Measurements from ENCODE around the gene FBXO17.

Gene FBXO17

DNA sequence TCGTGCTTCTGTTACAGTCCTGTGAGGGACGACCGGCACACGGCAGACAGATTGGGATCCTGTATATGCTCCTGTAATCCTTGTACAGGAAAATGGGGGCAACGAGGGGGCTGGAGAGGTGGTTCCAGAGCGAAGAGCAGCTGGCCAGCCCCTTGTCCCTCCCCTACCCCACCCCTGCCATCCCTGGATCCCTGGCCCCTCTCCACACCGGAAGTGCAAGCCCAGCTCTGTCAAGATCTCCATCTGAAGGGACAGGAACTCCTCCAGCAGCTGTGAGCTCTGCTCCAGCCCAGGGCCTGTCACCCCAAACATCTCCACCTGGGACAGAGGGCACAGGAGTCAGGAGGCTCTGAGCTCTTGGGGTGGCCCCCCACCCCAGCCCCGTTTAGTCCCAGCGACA is 58.0 kb downstream of the FBXO17 start:
- H3K4me3 ChIP-seq (ENCODE audit: low read depth, low read length) = no peak overlapping the region
- no peak overlapping the region for H3K9ac ChIP-seq
- no peaks in the 10 kb centered on the region for H3K36me3 ChIP-seq (ENCODE audit: control insufficient read depth, insufficient read depth, low read length)
- H3K79me2 ChIP-seq = no peaks in the 10 kb centered on the region
- H3K27ac ChIP-seq = no peak overlapping the region
- H3K4me2 ChIP-seq (ENCODE audit: low read length) = no peak overlapping the region
- H3K27me3 ChIP-seq (ENCODE audit: control insufficient read depth, insufficient read depth, low read length) = no peaks in the 10 kb centered on the region
- TF ChIP-seq, protein P1, sequence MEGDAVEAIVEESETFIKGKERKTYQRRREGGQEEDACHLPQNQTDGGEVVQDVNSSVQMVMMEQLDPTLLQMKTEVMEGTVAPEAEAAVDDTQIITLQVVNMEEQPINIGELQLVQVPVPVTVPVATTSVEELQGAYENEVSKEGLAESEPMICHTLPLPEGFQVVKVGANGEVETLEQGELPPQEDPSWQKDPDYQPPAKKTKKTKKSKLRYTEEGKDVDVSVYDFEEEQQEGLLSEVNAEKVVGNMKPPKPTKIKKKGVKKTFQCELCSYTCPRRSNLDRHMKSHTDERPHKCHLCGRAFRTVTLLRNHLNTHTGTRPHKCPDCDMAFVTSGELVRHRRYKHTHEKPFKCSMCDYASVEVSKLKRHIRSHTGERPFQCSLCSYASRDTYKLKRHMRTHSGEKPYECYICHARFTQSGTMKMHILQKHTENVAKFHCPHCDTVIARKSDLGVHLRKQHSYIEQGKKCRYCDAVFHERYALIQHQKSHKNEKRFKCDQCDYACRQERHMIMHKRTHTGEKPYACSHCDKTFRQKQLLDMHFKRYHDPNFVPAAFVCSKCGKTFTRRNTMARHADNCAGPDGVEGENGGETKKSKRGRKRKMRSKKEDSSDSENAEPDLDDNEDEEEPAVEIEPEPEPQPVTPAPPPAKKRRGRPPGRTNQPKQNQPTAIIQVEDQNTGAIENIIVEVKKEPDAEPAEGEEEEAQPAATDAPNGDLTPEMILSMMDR (IDR thresholded peaks at IDR 0.05) = no peak
- no peak overlapping the region for H2AFZ ChIP-seq
- H3K4me1 ChIP-seq = no peaks in the 10 kb centered on the region
- H3K9me3 ChIP-seq (ENCODE audit: control insufficient read depth, low read length) = no peaks in the 10 kb centered on the region

DNA sequence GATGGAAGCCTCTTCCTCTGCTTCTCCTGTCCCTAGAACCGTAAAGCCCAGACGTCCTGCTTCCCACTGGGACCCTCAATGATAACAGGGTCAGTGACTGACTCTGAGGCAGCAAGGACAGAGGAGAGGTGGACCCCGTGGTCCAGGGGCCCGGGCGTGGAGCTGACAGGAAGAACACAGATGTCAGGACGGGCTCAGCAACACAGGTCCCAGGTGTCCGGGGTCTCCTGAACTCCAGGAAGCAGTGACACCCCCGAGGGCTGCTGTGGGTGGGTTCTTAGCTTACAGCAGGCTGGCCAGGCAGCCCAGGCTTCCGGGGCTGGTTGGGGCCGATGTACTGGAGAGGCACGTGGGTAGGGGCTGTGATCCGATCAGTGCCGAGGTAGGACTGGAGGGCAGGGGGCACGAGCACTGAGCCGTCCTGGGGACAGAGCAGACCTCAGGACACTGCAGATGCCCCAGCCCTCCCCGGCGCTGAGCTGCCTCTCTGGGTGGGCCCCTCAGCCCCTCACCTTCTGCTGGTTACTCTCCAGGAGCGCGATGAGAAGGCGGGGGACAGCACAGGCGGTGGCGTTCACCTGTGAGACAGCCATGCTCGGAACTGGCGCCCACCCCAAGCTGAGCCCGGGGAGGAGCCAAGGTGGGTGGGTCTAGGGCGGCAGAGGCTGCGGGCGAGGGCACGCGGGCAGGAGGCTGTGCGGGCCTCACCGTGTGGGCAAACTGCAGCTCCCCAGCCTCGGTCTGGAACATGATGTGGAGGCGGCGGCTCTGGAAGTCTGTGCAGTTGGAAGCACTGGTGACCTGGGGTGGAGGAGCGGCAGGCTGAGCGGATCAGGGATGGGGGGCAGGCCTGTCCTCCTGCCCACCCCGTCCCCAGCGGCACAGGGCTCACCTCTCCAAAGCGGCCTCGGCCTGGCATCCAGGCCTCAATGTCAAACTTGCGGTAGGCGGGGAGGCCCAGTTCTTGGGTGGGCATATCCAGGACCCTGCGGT is 59.9 kb downstream of the FBXO17 start:
- Histone ChIP-seq H3K79me2 (no peaks in the 10 kb centered on the region), H3K4me2 (ENCODE audit: low read length) (no peak overlapping the region), H2AFZ (no peak overlapping the region), H3K9ac (no peak overlapping the region), H3K27me3 (ENCODE audit: control insufficient read depth, insufficient read depth, low read length) (no peaks in the 10 kb centered on the region), H3K4me3 (ENCODE audit: low read depth, low read length) (no peak overlapping the region), H3K27ac (no peak overlapping the region), H3K9me3 (ENCODE audit: control insufficient read depth, low read length) (no peaks in the 10 kb centered on the region), H3K36me3 (ENCODE audit: control insufficient read depth, insufficient read depth, low read length) (no peaks in the 10 kb centered on the region), H3K4me1 (no peaks in the 10 kb centered on the region)
- TF ChIP-seq, protein P1 (IDR thresholded peaks at IDR 0.05) = no peak

DNA sequence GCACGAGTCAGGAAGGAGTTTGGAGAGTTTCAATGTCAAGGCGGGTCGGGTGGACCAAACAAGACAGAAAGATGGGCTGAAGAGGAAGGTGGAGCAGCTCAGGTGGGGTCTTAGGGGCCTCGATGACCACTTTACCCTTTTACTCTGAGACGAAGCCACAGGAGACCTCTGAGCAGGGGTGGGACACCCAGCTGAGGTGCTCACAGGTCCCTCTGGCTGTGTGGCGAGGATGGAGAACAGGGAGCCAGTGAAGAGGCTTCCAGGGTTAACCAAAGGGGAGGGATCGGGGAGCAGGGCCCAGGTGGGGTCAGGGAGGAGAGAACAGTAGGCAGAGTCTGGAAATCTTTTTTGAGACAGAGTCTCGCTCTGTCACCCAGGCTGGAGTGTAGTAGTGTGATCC is 61.6 kb downstream of the FBXO17 start:
- H3K27me3 ChIP-seq (ENCODE audit: control insufficient read depth, insufficient read depth, low read length) = no peaks in the 10 kb centered on the region
- no peaks in the 10 kb centered on the region for H3K79me2 ChIP-seq
- no peak overlapping the region for H3K4me2 ChIP-seq (ENCODE audit: low read length)
- H2AFZ ChIP-seq = no peak overlapping the region
- H3K27ac ChIP-seq = no peak overlapping the region
- H3K9me3 ChIP-seq (ENCODE audit: control insufficient read depth, low read length) = no peaks in the 10 kb centered on the region
- H3K9ac ChIP-seq = no peak overlapping the region
- TF ChIP-seq, protein P1 (IDR thresholded peaks at IDR 0.05) = no peak
- no peaks in the 10 kb centered on the region for H3K36me3 ChIP-seq (ENCODE audit: control insufficient read depth, insufficient read depth, low read length)
- no peak overlapping the region for H3K4me3 ChIP-seq (ENCODE audit: low read depth, low read length)
- H3K4me1 ChIP-seq = no peaks in the 10 kb centered on the region

DNA sequence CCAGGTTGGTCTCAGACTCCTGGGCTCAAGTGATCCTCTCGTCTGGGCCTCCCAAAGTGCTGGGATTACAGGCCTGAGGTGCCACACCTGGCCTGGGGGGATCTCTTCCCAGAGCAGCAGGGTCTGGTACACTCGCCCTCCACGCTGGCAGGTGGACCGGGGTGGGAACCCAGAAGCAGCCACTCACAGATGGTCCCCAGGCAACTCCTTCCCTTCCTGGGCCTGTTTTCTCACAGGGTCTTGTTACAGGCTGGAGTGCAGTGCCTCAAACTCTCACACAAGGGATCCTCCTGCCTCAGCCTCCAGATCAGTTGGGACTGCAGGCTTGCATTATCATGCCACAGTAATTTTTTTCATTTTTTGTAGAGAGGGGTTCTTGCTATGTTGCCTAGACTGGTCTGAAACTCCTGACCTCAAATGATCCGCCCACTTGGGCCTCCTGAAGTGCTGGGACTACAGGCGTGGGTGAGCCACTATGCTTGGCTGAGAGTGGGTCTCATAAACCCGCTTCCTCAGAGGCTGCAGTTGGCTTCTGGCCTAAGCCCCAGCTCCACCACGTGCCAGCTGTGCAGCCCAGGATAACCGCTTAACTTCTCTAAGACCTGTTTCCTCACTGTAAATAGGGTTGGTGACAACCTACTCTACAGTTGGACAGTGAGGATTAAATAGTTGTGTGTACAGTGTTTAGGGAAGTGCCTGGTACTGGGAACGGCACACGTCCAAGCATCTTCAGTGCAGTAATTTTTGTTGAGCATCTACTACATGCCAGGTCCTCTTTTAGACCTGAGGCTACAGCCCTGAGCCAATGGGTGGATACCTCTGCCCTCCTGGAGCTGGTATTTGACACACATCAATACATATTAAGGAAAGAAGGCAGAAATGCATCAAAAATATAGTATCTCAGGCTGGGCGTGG is 62.7 kb downstream of the FBXO17 start:
- Histone ChIP-seq H2AFZ (no peak overlapping the region), H3K4me3 (ENCODE audit: low read depth, low read length) (no peak overlapping the region), H3K27ac (no peak overlapping the region), H3K4me1 (no peaks in the 10 kb centered on the region), H3K27me3 (ENCODE audit: control insufficient read depth, insufficient read depth, low read length) (no peaks in the 10 kb centered on the region), H3K36me3 (ENCODE audit: control insufficient read depth, insufficient read depth, low read length) (no peaks in the 10 kb centered on the region), H3K4me2 (ENCODE audit: low read length) (no peak overlapping the region), H3K79me2 (no peaks in the 10 kb centered on the region), H3K9ac (no peak overlapping the region), H3K9me3 (ENCODE audit: control insufficient read depth, low read length) (no peaks in the 10 kb centered on the region)
- TF ChIP-seq, protein P1 (IDR thresholded peaks at IDR 0.05) = no peak
